22Rv1 (cell line): ENCODE measurements around the gene CLEC3B.

Experiments used
- CTCF ChIP-seq: fragments of 450-650 bp; IDR thresholded peaks from 2 replicates; pipeline ENCODE4 v1.5.1; 2017; ENCODE audit warnings: mild to moderate bottlenecking
- ZFX ChIP-seq: fragments of 450-650 bp; IDR thresholded peaks from 2 replicates; pipeline ENCODE4 v1.6.1; 2017; ENCODE audit warnings: antibody characterized with exemption, borderline replicate concordance

- TF ChIP-seq CTCF = no peak
- TF ChIP-seq ZFX = no peak
Observed at GRCh38 chr3:45026038-45026437, at the start of gene CLEC3B.
